ENCODE data around the gene SEMA3A. TPM values are rescaled to one million over a fixed set of nuclear protein-coding genes. Genes with fewer than 3 reads are reported as not detected.
A peak's percentile ranks its signal among the peaks of the same experiment; 100 is the strongest.

Gene SEMA3A
- total RNA-seq, 1 experiment from 2014 or later: 43.3 TPM

- ATAC-seq: no peak
- no peak overlapping the region for H3K4me3 ChIP-seq (ENCODE audit: low read depth in 2 of 2, low read length in 2 of 2)
- CTCF ChIA-PET: interaction anchor here (0.6 kb wide), 1 partner anchor 52 kb away, joined by 7 read pairs; no protein-coding TSS in a partner anchor
- H3K27ac ChIP-seq (ENCODE audit: low read length): no peak overlapping the region; the same call in 1 of the 2 replicates
- POLR2A ChIA-PET: interaction anchor here (1.0 kb wide), 1 partner anchor 22 kb away, joined by 3 read pairs; no protein-coding TSS in a partner anchor
- no peak for TF ChIP-seq REST (IDR thresholded peaks at IDR 0.05; ENCODE audit: insufficient read depth in 1 of 2, low read depth in 2 of 2, low read length in 1 of 2)
- TF ChIP-seq POLR2AphosphoS5 (IDR thresholded peaks at IDR 0.05; ENCODE audit: low read depth, low read length): no peak
- no peak for TF ChIP-seq TCF7L2 (IDR thresholded peaks at IDR 0.05; ENCODE audit: low read depth, low read length)
- no peak for TF ChIP-seq CTCF (IDR thresholded peaks at IDR 0.05)
- TF ChIP-seq SIN3A (IDR thresholded peaks at IDR 0.05; ENCODE audit: borderline replicate concordance, insufficient read depth, low read depth, low read length): no peak
- in situ Hi-C loops (cut with HindIII; ENCODE audit: low pct_unique_long_range_greater_than_20kb, low sequenced_read_pairs) (no loop called here), intact Hi-C loops (cut with micrococcal nuclease; ENCODE audit: unreplicated experiment) (no loop called here)
- BruUV-seq (replicated peaks): no TSS peak
- no peaks in the 10 kb centered on the region for H3K9me3 ChIP-seq (ENCODE audit: control insufficient read depth, insufficient read depth, low read depth, low read length)
- H3K36me3 ChIP-seq (ENCODE audit: control insufficient read depth, insufficient read depth, low read length): no peaks in the 10 kb centered on the region
- H3K4me1 ChIP-seq (ENCODE audit: control insufficient read depth, insufficient read depth, low read length): peaks cover 8% of the 10 kb centered on the region; the same call in 1 of the 2 replicates
- no peak for DNase-seq (ENCODE audit: low read depth, low spot score)
- H3K27me3 ChIP-seq (ENCODE audit: control insufficient read depth, insufficient read depth, low read length): no peaks in the 10 kb centered on the region
Observed at GRCh38 chr7:84183741-84184140, 10.8 kb downstream of the SEMA3A start.

GRCh38 chr7:84182301-84182700 lies 12.3 kb downstream of the SEMA3A start:
- H3K27me3 ChIP-seq (ENCODE audit: control insufficient read depth, insufficient read depth, low read length): no peaks in the 10 kb centered on the region
- in situ Hi-C loops (cut with HindIII; ENCODE audit: low pct_unique_long_range_greater_than_20kb, low sequenced_read_pairs) (no loop called here), intact Hi-C loops (cut with micrococcal nuclease; ENCODE audit: unreplicated experiment) (no loop called here)
- no peak overlapping the region; a peak in 1 of 4 replicates for H3K4me3 ChIP-seq (ENCODE audit: low read depth in 2 of 2, low read length in 2 of 2)
- TF ChIP-seq TCF7L2 (IDR thresholded peaks at IDR 0.05; ENCODE audit: low read depth, low read length) (no peak), REST (IDR thresholded peaks at IDR 0.05; ENCODE audit: insufficient read depth in 1 of 2, low read depth in 2 of 2, low read length in 1 of 2) (no peak), CTCF (IDR thresholded peaks at IDR 0.05) (no peak), SIN3A (IDR thresholded peaks at IDR 0.05; ENCODE audit: borderline replicate concordance, insufficient read depth, low read depth, low read length) (no peak), POLR2AphosphoS5 (IDR thresholded peaks at IDR 0.05; ENCODE audit: low read depth, low read length) (no peak)
- peak overlapping the region; percentile 48; the same call in 1 of the 2 replicates for H3K27ac ChIP-seq (ENCODE audit: low read length)
- ATAC-seq (no peak), DNase-seq (ENCODE audit: low read depth, low spot score) (no peak)
- ChIA-PET POLR2A (no interaction called here), CTCF (no interaction called here)
- no TSS peak for BruUV-seq (replicated peaks)
- no peaks in the 10 kb centered on the region for H3K36me3 ChIP-seq (ENCODE audit: control insufficient read depth, insufficient read depth, low read length)
- H3K4me1 ChIP-seq (ENCODE audit: control insufficient read depth, insufficient read depth, low read length): peaks cover 2% of the 10 kb centered on the region; the same call in 1 of the 2 replicates
- H3K9me3 ChIP-seq (ENCODE audit: control insufficient read depth, insufficient read depth, low read depth, low read length): no peaks in the 10 kb centered on the region

Data from Panc1 (cell line).